Measurements from ENCODE around the gene MS4A6E.

GRCh38 chr11:60389279-60389910, 62.3 kb downstream of the MS4A6E start:
- no peak for TF ChIP-seq CTCF (IDR thresholded peaks at IDR 0.05)
- TF ChIP-seq POLR2AphosphoS5 (IDR thresholded peaks at IDR 0.05) = no peak
- TF ChIP-seq POLR2A (IDR thresholded peaks at IDR 0.05) = no peak
- no peak for TF ChIP-seq EP300 (IDR thresholded peaks at IDR 0.05)

Measured in suprapubic skin (tissue), 4 donors.